Limb (tissue), 2 donors: ENCODE results near the gene KRT73.
"Not testable (repeated sequence)": the region's sequence is repeated elsewhere in the genome, so short reads cannot be mapped to it uniquely, and the experiment has no call there.

Experiments
- DNase-seq, 2 donors: peaks; one replicate each; pipeline ENCODE4 v3.0.0-alpha.2; 2016; ENCODE audit errors: extremely low spot score in 2 of 2

Gene KRT73

GRCh38 chr12:52601671-52602070 is 16.7 kb downstream of the KRT73 start:
- DNase-seq, result no peak

GRCh38 chr12:52600941-52601481 is 17.3 kb downstream of the KRT73 start, which contains the start of gene KRT72:
Gene KRT72 (minus strand): TSS chr12:52601463. CDS start chr12:52601452, 11 bp downstream.
- no peak for DNase-seq

GRCh38 chr12:52600475-52600874 is 17.9 kb downstream of the KRT73 start:
- DNase-seq, result no peak

- no peak for DNase-seq
Observed at GRCh38 chr12:52600071-52600470, 18.3 kb downstream of the KRT73 start.

GRCh38 chr12:52598966-52599365 is 19.4 kb downstream of the KRT73 start:
- no peak for DNase-seq

GRCh38 chr12:52594237-52594636 is 24.1 kb downstream of the KRT73 start:
- not testable (repeated sequence) for DNase-seq

- no peak for DNase-seq
Observed at GRCh38 chr12:52591521-52591920, 26.8 kb downstream of the KRT73 start.

GRCh38 chr12:52590021-52590420 is 28.3 kb downstream of the KRT73 start:
- no peak for DNase-seq

GRCh38 chr12:52587563-52587962 is 30.8 kb downstream of the KRT73 start:
- no peak for DNase-seq

- peak in 1 of 2 donors; percentile 15 for DNase-seq
Observed at GRCh38 chr12:52585946-52586345, 32.4 kb downstream of the KRT73 start.

- no peak for DNase-seq
Observed at GRCh38 chr12:52585066-52585465, 33.3 kb downstream of the KRT73 start.

- no peak for DNase-seq
Observed at GRCh38 chr12:52584156-52584682, 34.1 kb downstream of the KRT73 start.

- peak; percentile 38 to 69 for DNase-seq
Observed at GRCh38 chr12:52582971-52583456, 35.3 kb downstream of the KRT73 start.

- no peak for DNase-seq
Observed at GRCh38 chr12:52582486-52582885, 35.9 kb downstream of the KRT73 start.

GRCh38 chr12:52581481-52581880 is 36.9 kb downstream of the KRT73 start:
- no peak for DNase-seq

- DNase-seq, result no peak
Observed at GRCh38 chr12:52581066-52581465, 37.3 kb downstream of the KRT73 start.

GRCh38 chr12:52580496-52580895 is 37.9 kb downstream of the KRT73 start:
- DNase-seq, result no peak

- no peak for DNase-seq
Observed at GRCh38 chr12:52579468-52580465, 38.6 kb downstream of the KRT73 start.

GRCh38 chr12:52578469-52578868 is 39.9 kb downstream of the KRT73 start:
- DNase-seq, result no peak

- DNase-seq, result no peak
Observed at GRCh38 chr12:52577316-52577715, 41.0 kb downstream of the KRT73 start.

GRCh38 chr12:52575948-52576347 is 42.4 kb downstream of the KRT73 start:
- no peak for DNase-seq

- no peak for DNase-seq
Observed at GRCh38 chr12:52575256-52575655, 43.1 kb downstream of the KRT73 start.
